HG03045 (cell line): ENCODE results near the gene MRRF.

Source experiments
- ATAC-seq: cut with Tn5 transposase; IDR thresholded peaks from one replicate; pipeline ENCODE4 v1.9.1; 2021; ENCODE audit warnings: mild to moderate bottlenecking, moderate library complexity; ENCODE audit not compliant: unreplicated experiment

Gene MRRF

GRCh38 chr9:122377241-122378164, 112.8 kb downstream of the MRRF start:
- ATAC-seq: no peak

- no peak for ATAC-seq
Observed at GRCh38 chr9:122378236-122378635, 113.6 kb downstream of the MRRF start.

- no peak for ATAC-seq
Observed at GRCh38 chr9:122379340-122379739, 114.7 kb downstream of the MRRF start.

- no peak for ATAC-seq
Observed at GRCh38 chr9:122380293-122380692, 115.6 kb downstream of the MRRF start.
